GM21619 (cell line): ENCODE measurements around the gene ZNF584.

Experiments used
- ATAC-seq: cut with Tn5 transposase; IDR thresholded peaks from one replicate; pipeline ENCODE4 v1.9.1; 2021; ENCODE audit not compliant: unreplicated experiment

ZNF584 gene

DNA sequence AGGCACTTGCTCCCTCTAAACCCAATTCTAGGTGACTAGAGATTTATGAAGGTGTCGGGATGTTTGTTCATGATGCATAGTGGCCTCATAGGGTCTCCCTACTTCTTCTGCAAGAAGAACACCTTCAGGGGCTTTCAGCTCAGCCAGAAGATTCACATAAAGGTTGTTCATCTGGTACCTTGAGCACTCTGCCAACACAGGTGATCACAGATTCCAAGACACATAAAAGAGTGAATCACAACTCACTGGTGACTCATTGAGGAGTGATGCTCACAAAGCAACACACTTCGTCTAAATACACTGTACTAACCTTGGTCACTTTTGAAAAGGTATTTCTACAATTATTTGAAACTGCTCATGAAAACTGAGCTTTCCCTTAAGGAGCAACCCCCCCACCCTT is 51.6 kb downstream of the ZNF584 start:
- ATAC-seq = no peak

DNA sequence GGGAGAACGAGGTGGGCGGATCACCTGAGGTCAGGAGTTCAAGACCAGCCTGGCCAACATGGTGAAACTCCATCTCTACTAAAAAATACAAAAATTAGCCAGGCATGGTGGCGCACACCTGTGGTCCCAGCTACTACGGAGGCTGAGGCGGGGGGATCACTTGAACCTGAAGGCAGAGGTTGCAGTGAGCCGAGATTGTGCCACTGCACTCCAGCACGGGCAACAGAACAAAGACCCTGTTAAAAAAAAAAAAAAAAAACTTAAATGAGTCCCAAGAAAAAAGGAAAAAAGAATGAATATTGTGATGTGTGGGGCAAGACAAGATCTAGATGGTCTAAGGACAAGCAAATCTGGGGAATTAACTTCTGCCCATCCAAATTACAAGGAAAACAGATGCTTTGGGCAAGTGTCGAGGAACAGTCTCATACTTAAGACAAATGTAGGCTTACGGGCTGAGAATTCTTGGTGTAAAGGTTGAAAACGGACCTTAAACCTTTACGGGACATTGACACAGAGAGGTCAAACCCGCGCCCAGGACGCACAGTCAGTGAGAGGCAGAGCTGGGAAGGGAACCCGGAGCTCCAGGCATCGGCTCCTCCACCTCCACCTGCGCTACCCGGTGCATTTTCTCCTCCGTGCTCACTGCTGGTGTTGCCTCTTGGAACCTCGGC is 57.8 kb downstream of the ZNF584 start:
- peak; percentile 17 for ATAC-seq

DNA sequence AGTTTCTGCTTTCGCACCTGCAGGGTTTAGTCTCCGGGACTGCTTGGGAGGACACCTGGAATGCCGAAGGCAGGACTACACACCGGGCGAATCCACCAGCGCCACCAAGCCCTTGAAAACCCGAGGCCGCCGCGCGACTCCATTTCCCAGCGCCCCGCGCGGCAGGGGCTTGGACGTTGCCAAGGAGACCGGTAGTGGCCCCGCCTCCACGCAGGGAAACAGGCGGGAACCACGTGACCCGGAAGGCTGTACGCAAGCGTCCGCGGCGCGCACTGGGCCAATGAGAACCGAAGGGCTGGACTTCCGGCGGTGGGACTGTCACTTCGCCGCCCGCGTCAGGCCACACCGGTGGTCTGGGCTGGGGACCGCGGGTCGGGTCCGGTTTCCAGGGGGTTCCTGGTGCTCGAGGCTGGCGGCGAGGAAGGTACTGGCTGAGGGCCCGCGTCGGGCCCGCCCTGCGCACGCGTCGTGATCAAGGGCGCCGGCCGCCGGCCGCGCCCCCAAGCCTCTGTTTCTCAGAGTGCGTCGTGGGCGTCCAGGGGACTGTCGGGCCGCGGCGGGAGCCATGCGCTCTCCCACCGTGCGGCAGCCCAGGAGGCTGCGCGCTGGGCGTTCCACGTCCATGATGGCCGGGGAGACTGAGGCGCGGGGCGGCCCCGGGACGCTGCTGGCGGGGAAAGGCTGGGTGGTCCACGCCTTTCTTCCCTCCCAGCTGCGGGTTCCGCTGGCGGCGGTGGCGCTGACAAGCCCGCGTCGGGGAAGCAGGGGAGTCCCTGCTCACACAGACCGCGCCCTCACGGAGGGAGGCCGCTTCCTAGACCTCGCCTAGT is 58.5 kb downstream of the ZNF584 start, which contains the start of gene ZNF324:
Gene ZNF324 (plus strand): TSS at position 321 of the 830 bp plus-strand sequence. CDS start 2,106 bp downstream, outside the sequence.
- ATAC-seq = peak; percentile 85
